G401.6 (cell line): ENCODE measurements around the gene EOLA2.
"Not testable (repeated sequence)": the region's sequence is repeated elsewhere in the genome, so short reads cannot be mapped to it uniquely, and the experiment has no call there.

Source experiments
- FAIRE-seq: peaks from 2 replicates; lab custom pipeline; 2012; peaks lifted over from hg19 to GRCh38; lab: Jason Lieb, UNC

EOLA2 gene

DNA sequence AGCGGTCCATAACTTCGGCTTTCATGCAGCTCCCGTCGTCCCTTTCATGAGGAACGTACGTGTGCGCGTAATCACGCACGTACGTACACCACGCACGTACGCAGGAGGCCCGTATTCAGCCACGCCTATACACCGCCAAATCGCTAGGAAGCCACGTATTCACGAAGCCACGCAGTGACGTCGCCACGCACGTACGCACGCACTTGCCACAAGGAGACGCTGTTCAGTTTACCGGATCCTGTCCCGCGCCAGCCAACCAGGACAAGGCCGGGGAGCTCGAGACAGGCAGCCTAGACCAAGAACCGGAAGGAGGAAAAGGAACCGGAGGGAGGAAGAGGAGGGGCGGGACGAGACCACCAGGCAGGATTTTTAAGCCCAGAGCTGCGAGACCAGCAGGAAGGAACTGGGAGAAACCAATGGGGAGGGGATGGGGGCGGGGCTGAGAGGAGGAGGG lies at the start of gene EOLA2:
Gene EOLA2 (minus strand): TSS at position 65 of the 454 bp plus-strand sequence. CDS start 4,617 bp downstream, outside the sequence.
- FAIRE-seq: peak; percentile 99

DNA sequence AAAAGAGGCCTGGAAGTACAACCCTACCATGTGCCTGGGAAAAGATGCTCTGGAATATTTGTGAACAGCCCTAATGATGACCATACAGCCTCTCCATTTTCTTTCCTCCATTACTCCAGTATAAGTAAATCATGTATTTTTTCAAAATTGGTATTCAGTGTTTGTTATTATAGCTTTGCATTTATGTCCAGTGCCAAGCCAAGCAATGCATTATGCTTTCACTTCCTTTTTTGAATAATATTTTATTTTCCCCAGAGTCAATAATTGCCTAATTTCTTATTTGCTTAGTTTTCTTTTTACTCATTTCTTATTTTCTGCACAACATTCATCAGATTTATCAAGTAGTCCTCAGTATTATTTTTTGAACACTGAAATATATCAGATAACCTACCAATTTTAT lies 49.3 kb upstream of the EOLA2 start:
- FAIRE-seq: no peak

- no peak for FAIRE-seq
Measured at GRCh38 chrX:149984411-149984810, 46.1 kb upstream of the EOLA2 start.

DNA sequence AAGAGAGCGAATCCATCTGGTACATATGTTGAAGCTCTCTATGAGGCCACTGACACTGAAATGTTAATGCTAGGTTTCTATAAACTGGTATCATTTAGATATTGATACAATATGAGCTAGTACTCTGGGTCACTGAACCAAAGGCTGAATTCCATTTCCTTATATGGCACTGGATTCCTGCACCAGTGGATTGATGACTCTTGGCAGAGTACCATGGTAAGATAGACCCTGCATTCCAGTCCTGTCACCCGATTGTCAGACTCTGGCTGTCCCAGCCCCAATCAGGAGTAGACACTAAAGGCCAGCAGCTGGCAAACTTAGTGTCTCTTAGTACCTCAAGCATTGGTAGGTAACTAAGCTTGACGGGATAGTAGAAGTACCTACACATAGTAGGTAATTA lies 44.0 kb upstream of the EOLA2 start:
- FAIRE-seq: no peak

DNA sequence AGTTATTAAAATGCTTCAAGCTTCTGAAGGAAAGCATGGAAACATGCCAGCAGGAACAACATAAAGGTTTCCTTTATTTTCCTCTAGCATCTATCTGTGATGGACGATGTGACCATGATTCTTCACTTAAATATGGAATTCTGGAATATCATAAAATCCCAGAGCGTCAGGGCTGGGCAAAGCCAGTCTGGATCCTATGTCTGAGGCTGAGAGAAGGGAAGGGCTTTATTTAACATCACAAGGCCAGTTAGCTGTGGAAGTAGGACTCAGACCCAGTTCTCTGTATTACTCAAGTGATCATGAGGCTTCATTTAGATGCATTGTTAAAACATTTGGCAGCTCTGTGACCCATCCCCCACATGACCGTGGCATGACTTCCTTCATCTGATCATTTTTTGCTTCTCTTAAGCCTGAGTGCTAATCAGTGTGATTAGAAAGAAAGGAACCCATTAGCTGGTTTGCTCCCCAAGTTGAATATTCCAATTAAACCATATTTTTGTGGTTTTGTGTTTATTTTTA lies 40.9 kb upstream of the EOLA2 start:
- FAIRE-seq: no peak

DNA sequence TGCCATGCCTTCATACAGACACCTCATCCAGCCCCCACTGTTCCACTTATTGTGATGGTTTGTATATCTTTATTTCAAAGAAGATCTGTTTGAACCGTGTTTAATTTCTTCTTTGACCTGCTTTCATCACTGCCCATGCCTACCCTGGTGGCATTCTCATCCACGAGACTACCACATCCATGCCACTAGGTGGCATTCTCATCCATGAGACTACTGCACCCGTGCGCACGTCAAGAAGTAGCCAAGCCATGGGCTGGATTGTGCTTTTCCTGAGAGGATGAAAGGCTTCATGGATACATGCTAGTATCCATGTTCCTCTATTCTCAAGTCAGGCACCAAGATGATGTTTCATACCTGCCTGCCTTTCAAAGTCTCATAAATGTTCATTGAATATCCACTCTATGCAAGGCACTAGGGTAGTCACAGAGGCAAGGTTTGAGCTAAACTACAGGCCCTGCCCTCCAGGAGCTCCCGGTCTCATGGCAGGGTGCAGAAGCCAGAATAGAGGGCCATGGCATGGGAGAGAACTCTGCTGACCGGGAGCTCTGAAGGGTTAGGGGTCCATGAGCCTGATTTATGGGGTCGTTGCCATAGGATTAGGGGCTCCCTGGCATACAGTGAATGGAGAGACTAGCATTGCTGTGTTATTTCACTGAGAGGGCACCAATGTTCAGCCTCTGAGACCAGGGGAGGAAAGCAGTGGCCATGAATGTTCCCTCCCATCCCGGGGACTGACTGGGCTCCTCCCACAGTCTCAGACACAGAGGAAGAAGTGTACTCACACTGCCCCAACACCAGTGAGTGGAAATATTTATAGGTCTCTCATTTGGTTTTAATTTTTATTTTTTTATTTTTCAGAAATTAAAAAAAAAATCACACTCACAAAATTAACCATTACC lies 24.8 kb upstream of the EOLA2 start:
- peak; percentile 87 for FAIRE-seq

GRCh38 chrX:149962010-149962409 lies 23.7 kb upstream of the EOLA2 start:
- no peak for FAIRE-seq

DNA sequence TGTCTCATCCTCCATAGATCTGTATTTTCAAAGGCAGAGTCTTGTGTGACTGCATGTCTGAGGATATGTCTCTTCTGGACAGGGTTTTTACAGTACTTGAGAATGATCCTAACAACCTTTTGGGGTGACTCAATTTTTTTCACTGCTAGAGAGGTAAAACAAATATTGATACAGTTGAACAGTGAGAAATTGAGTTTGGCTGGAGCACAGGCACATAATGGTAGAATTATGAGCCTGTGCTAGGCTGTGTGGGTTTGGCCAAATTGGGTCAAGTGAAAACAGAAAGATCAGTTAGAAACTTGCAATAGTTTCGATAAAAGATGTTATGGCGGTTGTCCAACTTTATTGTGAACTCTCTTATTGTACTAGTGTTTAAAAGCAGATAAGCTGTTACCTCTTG lies 23.3 kb upstream of the EOLA2 start:
- FAIRE-seq: no peak

GRCh38 chrX:149950681-149951080 lies 12.4 kb upstream of the EOLA2 start:
- FAIRE-seq: peak; percentile 58

GRCh38 chrX:149949743-149950436 lies 11.6 kb upstream of the EOLA2 start:
- no peak for FAIRE-seq

DNA sequence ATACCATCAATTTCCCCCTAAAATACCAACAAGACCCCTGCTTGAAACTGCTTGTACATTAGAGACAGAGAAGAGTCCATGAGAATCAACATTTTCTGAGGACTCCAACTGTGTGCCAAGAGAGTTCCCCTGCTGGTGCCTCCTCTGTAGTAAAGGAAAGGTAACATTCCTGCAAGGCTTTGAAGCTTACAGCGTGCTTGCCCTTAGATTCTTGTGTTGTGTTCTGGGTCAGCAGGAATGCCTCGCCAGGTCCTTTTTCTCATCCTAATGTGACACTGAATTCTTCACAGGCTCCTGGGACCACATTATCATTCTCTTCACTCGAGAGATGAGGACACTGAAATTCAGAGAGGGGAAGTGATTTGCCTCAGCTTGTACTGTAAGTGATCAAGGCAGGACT lies 9.7 kb upstream of the EOLA2 start:
- no peak for FAIRE-seq

DNA sequence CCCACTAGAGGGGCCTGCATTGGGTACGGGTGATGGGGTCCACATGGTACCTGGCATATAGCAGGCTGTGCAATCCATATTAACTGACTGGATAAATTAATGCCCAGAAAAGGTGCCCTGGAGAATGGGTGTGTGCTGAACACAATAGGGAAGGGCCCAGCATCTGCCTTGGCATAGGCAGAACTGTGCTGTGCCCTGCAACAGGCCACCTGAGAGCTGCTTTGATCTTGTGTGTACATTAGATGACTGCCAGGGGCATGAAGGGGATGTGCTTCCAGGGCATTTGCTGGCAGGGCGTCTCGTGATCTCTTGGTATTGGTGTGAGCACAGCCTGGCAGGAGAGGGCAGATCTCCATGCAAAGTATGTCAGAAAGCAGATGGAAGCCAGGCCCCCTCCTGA lies 8.6 kb upstream of the EOLA2 start:
- not testable (repeated sequence) for FAIRE-seq

DNA sequence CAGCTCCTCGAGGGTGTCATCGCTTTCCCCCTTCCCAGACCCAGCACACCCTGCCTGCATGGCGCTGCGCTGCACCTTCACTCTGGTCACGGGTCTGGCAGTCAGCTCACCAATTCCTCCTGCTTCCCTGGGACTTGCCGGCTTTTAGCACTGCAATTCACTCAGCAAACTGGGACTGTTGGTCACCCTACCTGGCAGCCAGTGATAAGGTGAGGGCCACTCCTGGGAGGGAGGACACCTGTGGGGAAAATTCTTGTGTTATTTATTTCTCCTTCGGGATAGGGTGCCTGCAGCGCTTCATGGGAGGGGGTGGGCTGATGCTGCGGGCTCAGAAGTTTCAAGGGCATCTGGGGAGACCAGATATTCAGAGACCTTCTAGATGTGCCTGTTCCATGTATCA lies 7.5 kb upstream of the EOLA2 start:
- not testable (repeated sequence) for FAIRE-seq

GRCh38 chrX:149945087-149945670 lies 6.9 kb upstream of the EOLA2 start:
- FAIRE-seq: not testable (repeated sequence)

DNA sequence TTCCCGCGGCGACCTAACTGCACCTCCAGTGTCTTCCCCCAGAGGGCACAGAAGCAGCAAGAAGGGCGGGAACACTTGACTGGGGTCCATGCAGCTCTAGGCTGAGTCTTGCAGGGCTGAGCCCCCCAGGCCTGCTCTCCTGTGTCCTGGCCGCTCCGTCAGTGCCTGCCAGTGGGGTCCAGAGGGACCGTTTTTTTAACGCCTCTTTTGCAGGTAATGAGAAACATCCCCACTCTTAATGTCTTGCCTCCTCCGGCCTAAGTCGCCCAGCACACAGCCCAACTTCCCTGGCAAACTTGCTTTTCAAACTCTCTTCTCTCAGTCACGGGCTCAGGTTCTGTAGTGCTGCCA lies 2.4 kb upstream of the EOLA2 start:
- not testable (repeated sequence) for FAIRE-seq

GRCh38 chrX:149939905-149940673 lies 1.8 kb upstream of the EOLA2 start:
- FAIRE-seq: peak; percentile 99

DNA sequence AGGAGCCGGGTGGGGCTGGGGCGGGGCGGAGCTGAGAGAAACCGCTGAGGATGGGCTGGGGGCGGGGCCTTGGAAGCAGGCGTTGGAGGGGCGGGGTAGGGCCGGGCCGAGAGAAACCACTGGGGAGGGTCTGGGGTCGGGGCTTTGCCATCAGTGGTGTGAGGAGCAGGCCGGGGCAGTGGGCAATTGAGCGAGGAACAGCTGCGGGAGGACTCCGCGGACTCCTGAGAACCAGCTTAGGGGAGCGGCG lies 1.3 kb upstream of the EOLA2 start:
- no peak for FAIRE-seq

- FAIRE-seq: no peak
Measured at GRCh38 chrX:149938881-149939654, 777 bp upstream of the EOLA2 start.

- FAIRE-seq: no peak
Measured at GRCh38 chrX:149937871-149938426, 342 bp downstream of the EOLA2 start.

DNA sequence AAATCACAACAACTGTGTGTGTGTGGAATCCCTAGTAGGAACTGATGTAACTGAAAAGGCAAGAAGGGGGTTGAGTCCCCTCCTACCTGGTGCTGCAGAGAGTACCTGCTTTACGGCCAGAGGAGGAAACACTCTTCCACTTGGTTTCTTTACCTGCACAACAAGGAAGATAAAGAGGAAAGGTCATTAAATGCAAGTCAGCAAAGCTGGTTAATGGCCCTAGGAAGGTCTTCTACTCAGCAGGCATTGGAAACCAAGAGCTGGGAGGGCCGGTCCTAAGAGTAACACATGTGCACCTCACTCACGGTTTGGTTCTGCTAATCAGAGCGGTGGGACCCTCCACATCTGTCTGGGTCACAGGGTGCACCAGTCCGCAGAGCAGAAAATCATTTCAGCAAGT lies 963 bp downstream of the EOLA2 start:
- not testable (repeated sequence) for FAIRE-seq

- not testable (repeated sequence) for FAIRE-seq
Measured at GRCh38 chrX:149933547-149933946, 4.7 kb downstream of the EOLA2 start.
